ENCODE data around the gene TLE1. TPM values are rescaled to one million over a fixed set of nuclear protein-coding genes. Genes with fewer than 3 reads are reported as not detected.
"Not testable (repeated sequence)": the region's sequence is repeated elsewhere in the genome, so short reads cannot be mapped to it uniquely, and the experiment has no call there.

Gene TLE1
- total RNA-seq (10 to 100 TPM; 25.8 to 58.1 (median 43.8) TPM), polyA plus RNA-seq (10 to 100 TPM; 28.8 to 38.9 TPM)
- long read RNA-seq, donor 1, partial matches to known transcripts = 28 of 42 reads
- long read RNA-seq, donor 1, other reads (novel, unspliced or antisense) = 14 of 42 reads
- long read RNA-seq, donor 2, partial matches to known transcripts = 14 of 14 reads
- long read RNA-seq, donor 2, other reads (novel, unspliced or antisense) = 0 of 14 reads
- long read RNA-seq, donor 3, partial matches to known transcripts = 54 of 128 reads
- long read RNA-seq, donor 3, other reads (novel, unspliced or antisense) = 74 of 128 reads

- intact Hi-C loops (cut with DNase I) = loop anchor here (5.0 to 10.0 kb wide), 4 partner anchors 75 to 167 kb away; no protein-coding TSS in a partner anchor
- Histone ChIP-seq H3K27ac (peak within 1 kb of the TSS; percentile 16 to 83), H3K4me3 (peak within 1 kb of the TSS; percentile 91), H3K4me1 (ENCODE audit: insufficient read depth) (no peaks in the 10 kb centered on the region), H3K36me3 (no peaks in the 10 kb centered on the region), H3K9me3 (no peaks in the 10 kb centered on the region), H3K27me3 (no peaks in the 10 kb centered on the region)
- peak; percentile 99 to 100 (median 99) for DNase-seq
- WGBS, 3 donors = 0 to 1% (median 1%) methylated on average over 65 to 95 of the region's 95 CpGs
- TF ChIP-seq EP300 (IDR thresholded peaks at IDR 0.05) (peak; percentile 88), CTCF (IDR thresholded peaks at IDR 0.05) (peak in 1 of 3 donors; percentile 16), POLR2A (IDR thresholded peaks at IDR 0.05) (peak; percentile 75)
Observed at GRCh38 chr9:81689343-81690175, at the start of gene TLE1. TSS of gene TLE1 (minus strand) at chr9:81689547. CDS start at chr9:81688240, 1,307 bp downstream.

DNA sequence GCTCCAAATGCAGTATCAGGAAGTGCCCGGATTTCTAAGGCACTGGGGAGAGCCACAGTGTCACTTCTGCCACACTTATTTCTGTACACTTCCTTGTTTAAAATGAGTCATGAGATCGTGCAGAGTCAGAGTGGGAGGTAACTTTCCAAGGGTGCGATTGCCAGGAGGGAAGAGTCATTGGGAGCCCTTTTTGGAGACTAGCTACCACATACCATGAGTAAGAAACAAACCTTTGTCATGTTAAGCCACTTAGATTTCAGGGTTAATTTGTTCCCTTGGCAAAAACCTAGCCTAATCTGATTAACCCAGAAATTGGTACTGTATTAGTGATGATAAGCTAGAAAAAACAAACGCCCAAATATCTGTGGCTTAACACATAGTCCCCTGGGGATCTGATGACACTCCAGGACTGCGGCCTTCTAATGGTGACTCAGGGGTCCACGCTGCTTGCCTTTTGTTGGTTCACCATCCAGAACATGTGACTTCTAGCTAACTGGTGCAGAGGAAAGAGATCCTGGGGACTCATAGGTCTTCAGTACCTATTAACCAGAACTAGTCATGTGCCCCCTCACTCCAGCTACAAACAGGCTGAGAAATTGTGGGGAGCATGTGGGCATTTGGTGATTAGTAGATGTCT is 48.6 kb upstream of the TLE1 start:
- Histone ChIP-seq H3K27me3 (no peaks in the 10 kb centered on the region), H3K27ac (no peak overlapping the region), H3K36me3 (no peaks in the 10 kb centered on the region), H3K9me3 (no peaks in the 10 kb centered on the region), H3K4me1 (ENCODE audit: insufficient read depth) (no peaks in the 10 kb centered on the region), H3K4me3 (no peak overlapping the region)
- intact Hi-C loops (cut with DNase I) = no loop called here
- WGBS, 3 donors = 65 to 73% (median 69%) methylated on average over 6 of the region's 6 CpGs
- TF ChIP-seq POLR2A (IDR thresholded peaks at IDR 0.05) (no peak), CTCF (IDR thresholded peaks at IDR 0.05) (no peak), EP300 (IDR thresholded peaks at IDR 0.05) (no peak)
- no peak for DNase-seq

DNA sequence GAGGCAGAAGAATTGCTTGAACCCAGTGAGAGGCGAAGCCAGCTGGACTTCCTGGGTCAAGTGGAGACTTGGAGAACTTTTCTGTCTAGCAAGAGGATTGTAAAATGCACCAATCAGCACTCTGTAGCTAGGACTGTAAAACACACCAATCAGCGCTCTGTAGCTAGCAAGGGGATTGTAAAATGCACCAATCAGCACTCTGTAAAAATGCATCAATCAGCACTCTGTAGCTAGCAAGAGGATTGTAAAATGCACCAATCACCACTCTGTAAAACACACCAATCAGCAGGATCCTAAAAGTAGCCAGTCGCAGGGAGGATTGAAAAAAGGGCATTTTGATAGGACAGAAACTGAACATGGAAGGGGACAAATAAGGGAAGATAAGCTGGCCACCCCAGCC is 41.2 kb upstream of the TLE1 start:
- H3K9me3 ChIP-seq; H3K4me3 ChIP-seq; intact Hi-C loops (cut with DNase I); H3K27ac ChIP-seq; H3K36me3 ChIP-seq; H3K4me1 ChIP-seq (ENCODE audit: insufficient read depth); DNase-seq; H3K27me3 ChIP-seq: not testable (repeated sequence)
- 65 to 98% (median 98%) methylated on average over 3 of the region's 3 CpGs for WGBS, 3 donors

DNA sequence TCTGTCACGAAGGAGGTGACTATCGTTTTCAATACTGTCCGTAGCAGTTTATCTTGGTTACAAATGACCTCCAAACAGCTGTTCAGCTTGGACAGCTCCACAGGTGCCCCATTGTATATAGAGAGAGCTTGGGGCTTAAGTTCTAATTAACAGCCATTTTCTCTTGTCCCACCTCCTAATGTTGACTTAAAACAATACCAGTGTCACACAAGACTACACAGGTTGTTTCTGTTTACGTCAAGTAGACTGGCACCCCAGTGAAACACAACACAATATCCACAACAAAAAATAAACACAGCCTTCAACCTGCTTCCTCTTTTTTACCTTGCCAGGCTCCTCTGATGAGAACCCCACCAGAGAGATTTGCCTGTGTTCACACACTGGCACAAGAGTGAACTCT is 39.8 kb upstream of the TLE1 start:
- DNase-seq = no peak
- Histone ChIP-seq H3K9me3 (no peaks in the 10 kb centered on the region), H3K36me3 (no peaks in the 10 kb centered on the region), H3K27me3 (no peaks in the 10 kb centered on the region), H3K4me3 (no peak overlapping the region), H3K4me1 (ENCODE audit: insufficient read depth) (no peaks in the 10 kb centered on the region), H3K27ac (no peak overlapping the region)
- intact Hi-C loops (cut with DNase I) = no loop called here
- TF ChIP-seq POLR2A (IDR thresholded peaks at IDR 0.05) = no peak
- no peak for TF ChIP-seq EP300 (IDR thresholded peaks at IDR 0.05)
- TF ChIP-seq CTCF (IDR thresholded peaks at IDR 0.05) = no peak
- 46 to 71% (median 47%) methylated on average over 4 of the region's 4 CpGs for WGBS, 3 donors
